ENCODE results near the gene GNAZ. TPM values are rescaled to one million over a fixed set of nuclear protein-coding genes. Genes with fewer than 3 reads are reported as not detected.
"Not testable (repeated sequence)": the region's sequence is repeated elsewhere in the genome, so short reads cannot be mapped to it uniquely, and the experiment has no call there.

GNAZ gene
- total RNA-seq, 1 donor from 2014 or later = 1.1 TPM

DNA sequence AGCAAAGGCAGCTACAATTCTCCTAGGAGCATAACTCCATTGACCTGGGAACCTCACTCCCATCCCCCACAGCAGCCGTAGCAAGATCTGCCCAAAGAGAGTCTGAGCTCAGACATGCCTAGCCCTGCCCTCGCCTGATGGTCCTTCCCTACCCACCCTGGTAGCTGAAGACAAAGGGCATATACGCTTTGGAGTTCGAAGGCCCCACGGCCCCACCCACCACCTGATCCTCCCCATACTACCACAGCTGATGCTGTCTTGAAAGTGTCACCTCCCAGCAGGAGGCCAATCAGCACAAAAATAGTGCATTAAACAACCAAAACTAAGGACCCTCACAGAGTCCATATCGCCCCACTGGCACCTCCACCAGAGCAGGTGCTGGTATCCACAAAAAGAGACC, 22.6 kb upstream of the GNAZ start:
- H3K4me3 Mint-ChIP-seq (ENCODE audit: unreplicated experiment) = no peak overlapping the region
- no peaks in the 10 kb centered on the region for H3K36me3 Mint-ChIP-seq (ENCODE audit: low read depth, unreplicated experiment)
- no peaks in the 10 kb centered on the region for H3K79me2 ChIP-seq (ENCODE audit: insufficient read depth, low read length)
- FAIRE-seq = no peak
- no peak overlapping the region for H3K4me3 ChIP-seq (ENCODE audit: insufficient read depth, low read depth, low read length)
- H3K36me3 ChIP-seq (ENCODE audit: insufficient read depth, low read length) = no peaks in the 10 kb centered on the region
- no peak for TF ChIP-seq EZH2 (IDR thresholded peaks at IDR 0.05; ENCODE audit: insufficient read depth, low read length)
- TF ChIP-seq CTCF (IDR thresholded peaks at IDR 0.05; ENCODE audit: insufficient read depth, low read depth, low read length) = no peak
- H3K4me1 Mint-ChIP-seq (ENCODE audit: low read depth, unreplicated experiment) = no peaks in the 10 kb centered on the region
- H3K27me3 Mint-ChIP-seq (ENCODE audit: low read depth, unreplicated experiment) = peaks cover 23% of the 10 kb centered on the region
- no peak overlapping the region for H2AFZ ChIP-seq (ENCODE audit: low read depth, low read length)
- no peak overlapping the region for H3K4me2 ChIP-seq (ENCODE audit: low read length)
- H3K27me3 ChIP-seq (ENCODE audit: insufficient read depth, low read length) = peaks cover under 1% of the 10 kb centered on the region
- H3K27ac ChIP-seq (ENCODE audit: low read depth, low read length) = no peak overlapping the region
- no peaks in the 10 kb centered on the region for H3K4me1 ChIP-seq (ENCODE audit: insufficient read depth, low read length)
- no peaks in the 10 kb centered on the region for H4K20me1 ChIP-seq (ENCODE audit: insufficient read depth, low read length)
- H3K9me3 Mint-ChIP-seq (ENCODE audit: unreplicated experiment) = peaks cover 7% of the 10 kb centered on the region
- DNase-seq (ENCODE audit: low read depth) = no peak
- no peak overlapping the region for H3K27ac Mint-ChIP-seq (ENCODE audit: unreplicated experiment)
- no peak overlapping the region for H3K9ac ChIP-seq (ENCODE audit: low read length)
- no peaks in the 10 kb centered on the region for H3K9me3 ChIP-seq (ENCODE audit: insufficient read depth, low read depth, low read length)

- not testable (repeated sequence) for H3K36me3 ChIP-seq (ENCODE audit: insufficient read depth, low read length); H3K36me3 Mint-ChIP-seq (ENCODE audit: low read depth, unreplicated experiment); H3K4me3 ChIP-seq (ENCODE audit: insufficient read depth, low read depth, low read length); H3K4me1 Mint-ChIP-seq (ENCODE audit: low read depth, unreplicated experiment); H3K4me3 Mint-ChIP-seq (ENCODE audit: unreplicated experiment); H3K4me1 ChIP-seq (ENCODE audit: insufficient read depth, low read length); H3K79me2 ChIP-seq (ENCODE audit: insufficient read depth, low read length); DNase-seq (ENCODE audit: low read depth); H4K20me1 ChIP-seq (ENCODE audit: insufficient read depth, low read length); H3K27ac Mint-ChIP-seq (ENCODE audit: unreplicated experiment); H3K9me3 ChIP-seq (ENCODE audit: insufficient read depth, low read depth, low read length); H3K4me2 ChIP-seq (ENCODE audit: low read length); H3K27me3 ChIP-seq (ENCODE audit: insufficient read depth, low read length); H3K9ac ChIP-seq (ENCODE audit: low read length); H3K27ac ChIP-seq (ENCODE audit: low read depth, low read length); H3K9me3 Mint-ChIP-seq (ENCODE audit: unreplicated experiment); FAIRE-seq; H2AFZ ChIP-seq (ENCODE audit: low read depth, low read length)
- peaks cover 41% of the 10 kb centered on the region for H3K27me3 Mint-ChIP-seq (ENCODE audit: low read depth, unreplicated experiment)
Measured at GRCh38 chr22:23050546-23050945, 19.8 kb upstream of the GNAZ start.

DNA sequence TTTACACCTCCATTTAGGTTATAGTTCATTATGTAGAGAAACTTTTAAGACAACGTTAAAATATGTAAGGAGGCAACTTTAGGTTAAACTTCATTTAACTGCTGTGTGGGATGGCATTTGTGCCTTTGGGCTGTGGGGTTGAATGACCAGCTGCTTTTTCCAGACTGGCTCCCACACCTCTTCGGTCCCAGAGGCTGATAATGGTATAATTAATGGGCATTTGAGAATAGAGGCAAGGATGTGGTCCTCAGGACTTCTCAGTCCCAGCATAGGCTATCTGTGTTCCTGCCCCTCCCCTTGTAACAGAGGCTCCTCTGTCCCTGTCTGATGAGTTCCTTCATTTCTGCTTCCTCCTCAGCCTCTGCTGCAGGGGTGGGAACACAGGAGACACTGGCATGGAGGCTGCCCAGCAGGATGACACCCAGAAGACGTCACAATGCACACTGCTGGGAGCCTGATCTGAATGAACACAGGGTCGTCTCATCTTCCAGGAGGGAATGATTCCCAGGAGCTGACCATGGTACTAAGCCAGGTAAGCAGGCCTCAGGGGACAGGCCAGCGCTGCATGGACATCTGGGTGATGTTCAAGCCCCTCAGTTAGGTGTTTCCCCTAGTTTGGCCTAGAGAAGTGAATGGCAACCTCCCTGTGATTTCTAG, 17.1 kb upstream of the GNAZ start:
- H3K9me3 Mint-ChIP-seq (ENCODE audit: unreplicated experiment) = peaks cover 12% of the 10 kb centered on the region
- no peaks in the 10 kb centered on the region for H3K4me1 ChIP-seq (ENCODE audit: insufficient read depth, low read length)
- DNase-seq (ENCODE audit: low read depth) (no peak), FAIRE-seq (no peak)
- H3K27me3 ChIP-seq (ENCODE audit: insufficient read depth, low read length) = peaks cover 4% of the 10 kb centered on the region
- no peaks in the 10 kb centered on the region for H3K79me2 ChIP-seq (ENCODE audit: insufficient read depth, low read length)
- no peak overlapping the region for H3K4me2 ChIP-seq (ENCODE audit: low read length)
- H3K27ac ChIP-seq (ENCODE audit: low read depth, low read length) = no peak overlapping the region
- H3K4me1 Mint-ChIP-seq (ENCODE audit: low read depth, unreplicated experiment) = no peaks in the 10 kb centered on the region
- no peak overlapping the region for H3K4me3 ChIP-seq (ENCODE audit: insufficient read depth, low read depth, low read length)
- H3K4me3 Mint-ChIP-seq (ENCODE audit: unreplicated experiment) = no peak overlapping the region
- H3K36me3 ChIP-seq (ENCODE audit: insufficient read depth, low read length) = no peaks in the 10 kb centered on the region
- H3K36me3 Mint-ChIP-seq (ENCODE audit: low read depth, unreplicated experiment) = no peaks in the 10 kb centered on the region
- H3K27me3 Mint-ChIP-seq (ENCODE audit: low read depth, unreplicated experiment) = peaks cover 52% of the 10 kb centered on the region
- no peak for TF ChIP-seq EZH2 (IDR thresholded peaks at IDR 0.05; ENCODE audit: insufficient read depth, low read length)
- TF ChIP-seq CTCF (IDR thresholded peaks at IDR 0.05; ENCODE audit: insufficient read depth, low read depth, low read length) = no peak
- H3K9me3 ChIP-seq (ENCODE audit: insufficient read depth, low read depth, low read length) = peaks cover 4% of the 10 kb centered on the region
- no peaks in the 10 kb centered on the region for H4K20me1 ChIP-seq (ENCODE audit: insufficient read depth, low read length)
- no peak overlapping the region for H3K27ac Mint-ChIP-seq (ENCODE audit: unreplicated experiment)
- no peak overlapping the region for H2AFZ ChIP-seq (ENCODE audit: low read depth, low read length)
- no peak overlapping the region for H3K9ac ChIP-seq (ENCODE audit: low read length)

All from astrocyte (in vitro differentiated cells and primary cell).